ENCODE data around the gene LRRC30. TPM values are rescaled to one million over a fixed set of nuclear protein-coding genes. Genes with fewer than 3 reads are reported as not detected.

The LRRC30 gene
- polyA plus RNA-seq, 1 donor (not counting 4 experiments of a cell fraction or from before 2014, with no cell fraction given) = not detected

DNA sequence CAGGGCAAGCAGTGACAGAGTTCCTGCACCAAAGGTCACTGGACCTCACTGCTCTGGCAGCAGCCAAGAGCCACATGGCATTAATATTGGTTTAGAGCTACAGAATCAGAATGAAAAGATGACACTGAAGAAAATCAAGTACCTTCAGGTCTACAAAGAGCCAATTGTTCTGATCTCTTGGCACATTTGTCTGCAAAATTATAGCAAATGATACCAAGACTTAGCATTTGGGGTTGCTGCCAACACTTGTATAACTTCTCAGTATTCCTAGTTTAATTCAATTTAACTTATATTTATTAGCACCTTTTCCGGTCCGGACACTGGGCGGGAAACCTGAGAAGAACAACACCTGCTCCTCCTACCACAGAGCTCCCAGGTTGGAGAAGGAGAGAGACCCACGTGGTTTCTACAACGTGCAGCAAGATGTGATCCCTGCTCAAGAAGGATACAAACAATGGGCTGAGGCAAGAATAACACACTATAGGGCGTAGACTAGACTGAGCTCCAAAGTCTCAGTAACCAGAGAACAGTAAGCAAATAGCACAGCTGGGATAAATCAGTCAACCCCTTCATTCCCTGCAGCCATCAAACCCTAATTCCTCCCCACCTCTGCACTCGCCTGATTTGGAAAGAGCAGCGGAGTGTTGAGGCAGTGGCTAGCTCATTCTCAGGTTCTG lies 2.4 kb downstream of the LRRC30 start:
- Histone ChIP-seq H3K4me1 (ENCODE audit: control insufficient read depth, extremely low read depth, insufficient read depth, low read length) (no peaks in the 10 kb centered on the region), H3K9me3 (ENCODE audit: control insufficient read depth, low read depth, low read length) (no peaks in the 10 kb centered on the region), H3K4me3 (ENCODE audit: control insufficient read depth in 2 of 3, extremely low read depth in 1 of 3, insufficient read depth in 2 of 3, low read depth in 1 of 3, low read length in 3 of 3) (no peak overlapping the region), H3K9ac (ENCODE audit: control insufficient read depth, extremely low read depth, insufficient read depth, low read length) (no peak overlapping the region), H2AFZ (ENCODE audit: control insufficient read depth, low read length) (no peak overlapping the region), H3K36me3 (ENCODE audit: control insufficient read depth in 2 of 2, extremely low read depth in 1 of 2, insufficient read depth in 2 of 2, low read length in 2 of 2) (no peaks in the 10 kb centered on the region), H3K27ac (ENCODE audit: control insufficient read depth, insufficient read depth, low read length) (no peak overlapping the region), H3K79me2 (ENCODE audit: control insufficient read depth, insufficient read depth, low read length) (no peaks in the 10 kb centered on the region), H3K9me1 (ENCODE audit: control insufficient read depth, extremely low read depth, insufficient read depth, low read length) (no peaks in the 10 kb centered on the region), H3K27me3 (ENCODE audit: control insufficient read depth, extremely low read depth, insufficient read depth, low read length) (peaks cover 4% of the 10 kb centered on the region), H4K20me1 (ENCODE audit: control insufficient read depth, extremely low read depth, insufficient read depth, low read length) (no peaks in the 10 kb centered on the region), H3K4me2 (ENCODE audit: control insufficient read depth, extremely low read depth, insufficient read depth, low read depth, low read length) (no peak overlapping the region)
- TF ChIP-seq, protein P1, sequence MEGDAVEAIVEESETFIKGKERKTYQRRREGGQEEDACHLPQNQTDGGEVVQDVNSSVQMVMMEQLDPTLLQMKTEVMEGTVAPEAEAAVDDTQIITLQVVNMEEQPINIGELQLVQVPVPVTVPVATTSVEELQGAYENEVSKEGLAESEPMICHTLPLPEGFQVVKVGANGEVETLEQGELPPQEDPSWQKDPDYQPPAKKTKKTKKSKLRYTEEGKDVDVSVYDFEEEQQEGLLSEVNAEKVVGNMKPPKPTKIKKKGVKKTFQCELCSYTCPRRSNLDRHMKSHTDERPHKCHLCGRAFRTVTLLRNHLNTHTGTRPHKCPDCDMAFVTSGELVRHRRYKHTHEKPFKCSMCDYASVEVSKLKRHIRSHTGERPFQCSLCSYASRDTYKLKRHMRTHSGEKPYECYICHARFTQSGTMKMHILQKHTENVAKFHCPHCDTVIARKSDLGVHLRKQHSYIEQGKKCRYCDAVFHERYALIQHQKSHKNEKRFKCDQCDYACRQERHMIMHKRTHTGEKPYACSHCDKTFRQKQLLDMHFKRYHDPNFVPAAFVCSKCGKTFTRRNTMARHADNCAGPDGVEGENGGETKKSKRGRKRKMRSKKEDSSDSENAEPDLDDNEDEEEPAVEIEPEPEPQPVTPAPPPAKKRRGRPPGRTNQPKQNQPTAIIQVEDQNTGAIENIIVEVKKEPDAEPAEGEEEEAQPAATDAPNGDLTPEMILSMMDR (optimal IDR thresholded peaks at IDR 0.05 in 1 of 3, IDR thresholded peaks at IDR 0.05 in 1 of 3, conservative IDR thresholded peaks at IDR 0.05 in 1 of 3; ENCODE audit: extremely low read depth in 1 of 3, insufficient read depth in 2 of 3, low read length in 3 of 3) = no peak
- TF ChIP-seq EZH2 (IDR thresholded peaks at IDR 0.05; ENCODE audit: low read length) = no peak
- dilution Hi-C loops (cut with MboI; ENCODE audit: extremely low pct_ligation_motif_present, low sequenced_read_pairs) = no loop called here
- DNase-seq (ENCODE audit: low read depth, low spot score) (no peak), FAIRE-seq (no peak)

DNA sequence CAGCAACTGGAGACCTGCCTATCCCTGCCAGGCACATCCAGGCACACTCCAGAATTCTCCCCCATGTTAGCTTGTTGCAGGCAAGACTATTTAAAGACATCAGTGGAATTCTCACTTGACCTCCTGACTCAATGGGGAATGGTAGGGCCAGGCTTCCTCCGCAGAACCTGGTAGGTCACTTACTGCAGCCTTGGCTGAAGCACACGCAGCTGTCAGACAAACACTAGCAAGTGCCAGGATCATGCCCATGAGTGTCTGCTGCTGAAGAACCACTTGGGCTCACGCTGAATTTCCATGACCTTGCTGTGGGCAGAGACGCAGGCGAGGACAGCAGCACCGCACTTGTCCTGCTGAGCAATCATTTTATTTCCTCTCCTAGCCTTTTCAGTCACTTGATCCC lies 3.2 kb downstream of the LRRC30 start:
- Histone ChIP-seq H3K27me3 (ENCODE audit: control insufficient read depth, extremely low read depth, insufficient read depth, low read length) (peaks cover 4% of the 10 kb centered on the region), H3K79me2 (ENCODE audit: control insufficient read depth, insufficient read depth, low read length) (no peaks in the 10 kb centered on the region), H3K4me2 (ENCODE audit: control insufficient read depth, extremely low read depth, insufficient read depth, low read depth, low read length) (no peak overlapping the region), H3K4me1 (ENCODE audit: control insufficient read depth, extremely low read depth, insufficient read depth, low read length) (no peaks in the 10 kb centered on the region), H3K4me3 (ENCODE audit: control insufficient read depth in 2 of 3, extremely low read depth in 1 of 3, insufficient read depth in 2 of 3, low read depth in 1 of 3, low read length in 3 of 3) (no peak overlapping the region), H3K27ac (ENCODE audit: control insufficient read depth, insufficient read depth, low read length) (no peak overlapping the region), H3K9me3 (ENCODE audit: control insufficient read depth, low read depth, low read length) (no peaks in the 10 kb centered on the region), H3K9me1 (ENCODE audit: control insufficient read depth, extremely low read depth, insufficient read depth, low read length) (no peaks in the 10 kb centered on the region), H4K20me1 (ENCODE audit: control insufficient read depth, extremely low read depth, insufficient read depth, low read length) (no peaks in the 10 kb centered on the region), H3K9ac (ENCODE audit: control insufficient read depth, extremely low read depth, insufficient read depth, low read length) (no peak overlapping the region), H3K36me3 (ENCODE audit: control insufficient read depth in 2 of 2, extremely low read depth in 1 of 2, insufficient read depth in 2 of 2, low read length in 2 of 2) (no peaks in the 10 kb centered on the region), H2AFZ (ENCODE audit: control insufficient read depth, low read length) (no peak overlapping the region)
- TF ChIP-seq, protein P1 (optimal IDR thresholded peaks at IDR 0.05 in 1 of 3, IDR thresholded peaks at IDR 0.05 in 1 of 3, conservative IDR thresholded peaks at IDR 0.05 in 1 of 3; ENCODE audit: extremely low read depth in 1 of 3, insufficient read depth in 2 of 3, low read length in 3 of 3) = no peak
- no peak for TF ChIP-seq EZH2 (IDR thresholded peaks at IDR 0.05; ENCODE audit: low read length)
- no peak for DNase-seq (ENCODE audit: low read depth, low spot score)
- no peak for FAIRE-seq
- dilution Hi-C loops (cut with MboI; ENCODE audit: extremely low pct_ligation_motif_present, low sequenced_read_pairs) = no loop called here

Data from keratinocyte (primary cell).